SU-DHL-6 (cell line): ENCODE results near the gene APEX1.

ENCODE experiments used
- H2AFZ ChIP-seq: fragments of 200-600 bp; sonication (generic); 2 replicates; pipeline ENCODE4 v1.6.1; 2014; ENCODE audit warnings: low read depth, mild to moderate bottlenecking, moderate library complexity, mixed read lengths, antibody characterized with exemption, low read length; ENCODE audit not compliant: severe bottlenecking
- H3F3A ChIP-seq: fragments of 200-600 bp; shearing (Covaris generic); 2 replicates; pipeline ENCODE4 v1.6.0; 2016; ENCODE audit warnings: antibody characterized with exemption, mild to moderate bottlenecking; ENCODE audit not compliant: insufficient read depth
- H3K27ac ChIP-seq: fragments of 200-600 bp; sonication (generic); 2 replicates; pipeline ENCODE4 v1.5.1; 2016; ENCODE audit warnings: low read depth, mild to moderate bottlenecking, low read length, moderate library complexity, mixed read lengths
- H3K27me3 ChIP-seq: fragments of 200-600 bp; sonication (generic), shearing (Covaris generic); 2 replicates; pipeline ENCODE4 v1.6.0; 2014; ENCODE audit warnings: mild to moderate bottlenecking, low read length
- H3K36me3 ChIP-seq: fragments of 200-600 bp; sonication (generic); 2 replicates; pipeline ENCODE4 v1.6.1; 2014; ENCODE audit warnings: mild to moderate bottlenecking, low read length, mixed read lengths
- H3K4me2 ChIP-seq: fragments of 300-600, 200-600 bp; shearing (Covaris generic), sonication (generic); 2 replicates; pipeline ENCODE4 v1.6.0; 2014; ENCODE audit warnings: low read length, low read depth, mild to moderate bottlenecking; ENCODE audit not compliant: poor library complexity, severe bottlenecking
- H3K4me3 ChIP-seq: fragments of 200-600 bp; sonication (generic); 2 replicates; pipeline ENCODE4 v1.5.1; 2014; ENCODE audit warnings: antibody characterized with exemption, low read length, mild to moderate bottlenecking, mixed read lengths; ENCODE audit not compliant: insufficient read depth, poor library complexity, severe bottlenecking
- H3K79me2 ChIP-seq: fragments of 200-600 bp; sonication (generic); 2 replicates; pipeline ENCODE4 v1.6.1; 2014; ENCODE audit warnings: mild to moderate bottlenecking, low read length, moderate library complexity; ENCODE audit not compliant: insufficient read depth
- H3K9ac ChIP-seq: fragments of 200-600 bp; sonication (generic); 2 replicates; pipeline ENCODE4 v1.7.0; 2014; ENCODE audit warnings: mild to moderate bottlenecking, low read length
- H3K9me2 ChIP-seq: fragments of 200-600 bp; sonication (generic); replicated peaks from 2 replicates; pipeline ENCODE4 v1.6.1; 2014; ENCODE audit warnings: low read length; ENCODE audit not compliant: insufficient read depth
- H3K9me3 ChIP-seq: fragments of 200-600 bp; sonication (generic); 2 replicates; pipeline ENCODE4 v1.6.1; 2014; ENCODE audit warnings: low read length, mixed read lengths; ENCODE audit not compliant: insufficient read depth
- H4K20me1 ChIP-seq: fragments of 200-600 bp; sonication (generic); 2 replicates; pipeline ENCODE4 v1.6.1; 2014; ENCODE audit warnings: low read depth, mild to moderate bottlenecking, antibody characterized with exemption, low read length, moderate library complexity, mixed read lengths
- CTCF ChIP-seq: fragments of 200-600 bp; sonication (generic); IDR thresholded peaks from one replicate; pipeline ENCODE4 v1.5.1; 2017; ENCODE audit warnings: antibody characterized with exemption, mild to moderate bottlenecking, low read length, moderate library complexity; ENCODE audit not compliant: insufficient read depth, poor library complexity, severe bottlenecking
- EZH2phosphoT487 ChIP-seq: fragments of 200-600 bp; sonication (generic), shearing (Covaris generic); conservative IDR thresholded peaks from 2 replicates; pipeline ENCODE4 v1.6.1; 2018; ENCODE audit warnings: mild to moderate bottlenecking, antibody characterized with exemption, low read length, moderate library complexity, mixed read lengths

Gene APEX1

GRCh38 chr14:20424851-20425250, 30.2 kb upstream of the APEX1 start:
- no peak overlapping the region for H3K4me3 ChIP-seq
- TF ChIP-seq EZH2phosphoT487 (no peak), CTCF (no peak)
- H3K36me3 ChIP-seq = no peaks in the 10 kb centered on the region
- no peak overlapping the region for H3K27ac ChIP-seq
- no peak overlapping the region for H2AFZ ChIP-seq
- H3K4me2 ChIP-seq = no peak overlapping the region
- no peak overlapping the region for H3K9ac ChIP-seq
- H3K9me2 ChIP-seq = no peaks in the 10 kb centered on the region
- H3F3A ChIP-seq = no peaks in the 10 kb centered on the region
- no peaks in the 10 kb centered on the region for H3K79me2 ChIP-seq
- H3K27me3 ChIP-seq = no peaks in the 10 kb centered on the region
- H4K20me1 ChIP-seq = no peaks in the 10 kb centered on the region
- no peaks in the 10 kb centered on the region for H3K9me3 ChIP-seq

GRCh38 chr14:20427231-20428009, 27.6 kb upstream of the APEX1 start:
- peak overlapping the region; percentile 65 for H2AFZ ChIP-seq
- H3K9me3 ChIP-seq = no peaks in the 10 kb centered on the region
- H3K79me2 ChIP-seq = no peaks in the 10 kb centered on the region
- TF ChIP-seq EZH2phosphoT487 = no peak
- no peak for TF ChIP-seq CTCF
- H3F3A ChIP-seq = no peaks in the 10 kb centered on the region
- no peak overlapping the region for H3K27ac ChIP-seq
- H3K9me2 ChIP-seq = no peaks in the 10 kb centered on the region
- no peak overlapping the region for H3K4me3 ChIP-seq
- H3K9ac ChIP-seq = peak overlapping the region; percentile 30
- no peaks in the 10 kb centered on the region for H3K27me3 ChIP-seq
- H4K20me1 ChIP-seq = no peaks in the 10 kb centered on the region
- peak overlapping the region; percentile 31 for H3K4me2 ChIP-seq
- H3K36me3 ChIP-seq = no peaks in the 10 kb centered on the region

- Histone ChIP-seq H3K9me3 (no peaks in the 10 kb centered on the region), H2AFZ (peak overlapping the region; percentile 65), H3K27ac (no peak overlapping the region), H3K9me2 (no peaks in the 10 kb centered on the region), H3K4me3 (no peak overlapping the region), H3F3A (no peaks in the 10 kb centered on the region), H4K20me1 (no peaks in the 10 kb centered on the region), H3K36me3 (no peaks in the 10 kb centered on the region), H3K79me2 (no peaks in the 10 kb centered on the region), H3K4me2 (peak overlapping the region; percentile 31), H3K27me3 (no peaks in the 10 kb centered on the region), H3K9ac (peak overlapping the region; percentile 30)
- TF ChIP-seq EZH2phosphoT487 (no peak), CTCF (no peak)
Observed at GRCh38 chr14:20428010-20428365, 27.0 kb upstream of the APEX1 start.
